Heart left ventricle (tissue), 13 donors: ENCODE measurements around the gene DMD.

Experiments
- POLR2A ChIP-seq, 2 donors: fragments of 450-650 bp; IDR thresholded peaks; one replicate each; pipeline ENCODE4 v1.6.1; 2017; ENCODE audit warnings: antibody characterized with exemption in 2 of 2, mild to moderate bottlenecking in 2 of 2, moderate library complexity in 2 of 2
- TF ChIP-seq, protein P1 (sequence below), 12 donors: fragments of 200-600 bp; sonication (generic) in 4 of 12; IDR thresholded peaks; one replicate each; pipeline versions ENCODE4 v1.5.0 to v1.8.0; 2018 to 2022; ENCODE audit warnings: antibody characterized with exemption in 12 of 12, mild to moderate bottlenecking in 5 of 12
- donor health status: ischemic (EF 13 %, LVEDD 7.1; RV severe dilation, severe dysfunction).
- donor health status: DM: no; HTN: yes; CAD: no.
- donor health status: DM: no; HTN: no; CAD: no.
- donor health status: ischemic (EF 25% LVEDD 6.9; RV normal size, moderate dysfunction).
- donor health status: ischemic (EF 25% LVEDD 5.7; RV mildly dilated, moderate dysfunction).
- donor health status: ischemic (EF 35%, LVEDD 5.7; RV mildly dilated, moderate dysfunction).
- donor health status: nonischemic (EF 11% LVEDD 7.7; RV severe dilation, severe dysfunction).
- donor health status: DM: yes; HTN: yes; CAD: no.
- donor health status: PGD.
- donor health status: ischemic (EF 29% LVEDD 5.4; RV normal size, mild dysfunction).
- donor health status: nonischemic (EF 23%, LVEDD 6.1; RV moderate dilation, normal function).

DNA sequence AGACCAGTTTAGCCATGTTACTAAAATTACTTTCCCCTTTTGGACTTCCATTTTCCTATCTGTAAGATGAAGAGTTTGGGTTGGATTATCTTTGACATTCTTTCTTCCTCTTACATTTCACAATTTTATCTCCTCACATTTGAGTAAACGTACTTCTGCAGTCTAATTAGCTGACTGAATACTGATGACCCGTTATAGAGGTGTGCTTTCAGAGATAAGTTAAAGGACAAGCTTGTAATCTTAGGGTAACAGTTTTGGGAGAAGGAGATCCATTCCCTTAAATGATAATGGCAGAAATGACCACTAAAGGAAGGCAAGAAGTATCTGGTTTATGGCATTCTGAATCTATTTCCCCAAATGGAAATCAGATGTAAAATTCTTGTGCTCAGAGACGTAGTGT, 1916.9 kb downstream of the DMD start:
- TF ChIP-seq, protein P1, sequence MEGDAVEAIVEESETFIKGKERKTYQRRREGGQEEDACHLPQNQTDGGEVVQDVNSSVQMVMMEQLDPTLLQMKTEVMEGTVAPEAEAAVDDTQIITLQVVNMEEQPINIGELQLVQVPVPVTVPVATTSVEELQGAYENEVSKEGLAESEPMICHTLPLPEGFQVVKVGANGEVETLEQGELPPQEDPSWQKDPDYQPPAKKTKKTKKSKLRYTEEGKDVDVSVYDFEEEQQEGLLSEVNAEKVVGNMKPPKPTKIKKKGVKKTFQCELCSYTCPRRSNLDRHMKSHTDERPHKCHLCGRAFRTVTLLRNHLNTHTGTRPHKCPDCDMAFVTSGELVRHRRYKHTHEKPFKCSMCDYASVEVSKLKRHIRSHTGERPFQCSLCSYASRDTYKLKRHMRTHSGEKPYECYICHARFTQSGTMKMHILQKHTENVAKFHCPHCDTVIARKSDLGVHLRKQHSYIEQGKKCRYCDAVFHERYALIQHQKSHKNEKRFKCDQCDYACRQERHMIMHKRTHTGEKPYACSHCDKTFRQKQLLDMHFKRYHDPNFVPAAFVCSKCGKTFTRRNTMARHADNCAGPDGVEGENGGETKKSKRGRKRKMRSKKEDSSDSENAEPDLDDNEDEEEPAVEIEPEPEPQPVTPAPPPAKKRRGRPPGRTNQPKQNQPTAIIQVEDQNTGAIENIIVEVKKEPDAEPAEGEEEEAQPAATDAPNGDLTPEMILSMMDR (IDR thresholded peaks at IDR 0.05), result no peak
- TF ChIP-seq POLR2A (IDR thresholded peaks at IDR 0.05), result no peak
